Hematopoietic multipotent progenitor cell treated with erythropoietin and hydrocortisone succinate and interleukin-3 and kit ligand, for 17 days (in vitro differentiated cells): ENCODE data around the gene ERCC2.
"Not testable (repeated sequence)": the region's sequence is repeated elsewhere in the genome, so short reads cannot be mapped to it uniquely, and the experiment has no call there.

ENCODE experiments used
- DNase-seq: peaks from one replicate; pipeline ENCODE4 v3.0.0-alpha.2; 2015; ENCODE audit warnings: low spot score

The ERCC2 gene

GRCh38 chr19:45354241-45354842, 16.0 kb downstream of the ERCC2 start:
- peak; percentile 80 for DNase-seq

- peak; percentile 53 for DNase-seq
These were observed 17.2 kb downstream of the ERCC2 start for GRCh38 chr19:45352914-45353796.

GRCh38 chr19:45352471-45352870, 17.9 kb downstream of the ERCC2 start:
- DNase-seq, result no peak

DNA sequence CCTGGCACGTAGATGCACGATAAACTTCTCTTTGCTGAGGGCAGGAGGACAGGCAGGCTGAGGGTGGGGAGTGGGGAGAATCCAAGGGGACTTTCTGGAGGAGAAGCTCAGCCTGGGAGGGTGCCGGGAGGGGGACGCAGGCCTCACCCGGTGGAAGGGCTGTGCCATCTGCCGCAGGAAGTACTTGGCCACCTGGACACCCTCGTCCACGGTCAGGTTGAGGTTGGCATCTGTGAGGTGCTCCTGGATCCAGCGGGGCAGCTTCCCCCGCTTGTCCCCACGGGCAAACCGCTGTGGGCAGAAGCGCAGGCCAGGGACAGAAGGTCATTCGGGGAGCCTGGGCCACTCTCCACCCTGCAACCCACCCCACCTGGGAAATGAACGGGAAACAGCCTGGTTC, 18.3 kb downstream of the ERCC2 start:
- no peak for DNase-seq

DNA sequence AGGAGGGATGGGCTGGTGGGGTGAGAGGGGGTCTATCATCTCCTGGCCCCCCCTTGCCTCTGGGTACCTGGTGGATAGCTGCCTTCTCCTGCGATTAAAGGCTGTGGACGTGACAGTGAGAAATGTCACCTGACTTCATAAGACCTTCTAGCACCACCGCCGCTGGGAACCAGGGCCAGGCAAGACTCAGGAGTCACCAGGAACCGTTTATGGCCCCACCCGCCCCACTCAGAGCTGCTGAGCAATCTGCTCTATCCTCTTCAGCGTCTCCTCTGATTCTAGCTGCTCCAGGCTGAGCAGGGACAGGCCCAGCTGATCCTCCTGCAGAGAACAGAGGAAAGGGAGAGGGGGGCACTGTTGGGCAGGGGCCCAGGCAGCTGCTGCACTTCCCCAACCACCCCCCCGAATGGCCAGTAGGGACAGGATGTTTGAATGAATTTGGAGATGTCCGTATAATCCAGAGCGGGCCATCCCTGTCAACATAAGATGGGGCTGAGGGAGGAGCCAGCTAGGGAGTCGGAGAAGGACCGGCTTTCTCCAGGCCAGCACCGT, 18.9 kb downstream of the ERCC2 start:
- DNase-seq, result no peak

- no peak for DNase-seq
These were observed 19.8 kb downstream of the ERCC2 start for GRCh38 chr19:45350477-45351058.

DNA sequence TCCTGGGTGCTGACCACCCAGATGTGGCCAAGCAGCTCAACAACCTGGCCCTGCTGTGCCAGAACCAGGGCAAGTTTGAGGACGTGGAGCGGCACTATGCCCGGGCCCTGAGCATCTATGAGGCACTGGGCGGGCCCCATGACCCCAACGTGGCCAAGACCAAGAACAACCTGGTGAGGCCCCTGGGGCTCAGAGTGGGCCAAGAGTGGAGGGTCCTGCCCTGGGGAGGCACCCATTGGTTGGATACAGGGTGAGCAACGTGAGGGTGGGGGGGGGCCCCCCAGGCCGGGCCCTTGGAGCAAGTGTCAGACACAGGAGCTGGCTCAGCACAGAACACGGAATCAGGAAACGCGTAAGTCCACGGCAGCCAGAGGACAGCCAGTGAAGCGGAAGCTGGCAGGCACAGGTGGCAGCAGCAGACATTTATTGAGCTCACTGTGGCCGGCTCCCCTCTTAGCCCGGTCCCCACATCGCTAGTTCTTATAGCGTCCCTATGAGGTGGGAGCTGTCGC, 20.9 kb downstream of the ERCC2 start:
- DNase-seq, result no peak

GRCh38 chr19:45349126-45349415, 21.3 kb downstream of the ERCC2 start:
- DNase-seq, result no peak

DNA sequence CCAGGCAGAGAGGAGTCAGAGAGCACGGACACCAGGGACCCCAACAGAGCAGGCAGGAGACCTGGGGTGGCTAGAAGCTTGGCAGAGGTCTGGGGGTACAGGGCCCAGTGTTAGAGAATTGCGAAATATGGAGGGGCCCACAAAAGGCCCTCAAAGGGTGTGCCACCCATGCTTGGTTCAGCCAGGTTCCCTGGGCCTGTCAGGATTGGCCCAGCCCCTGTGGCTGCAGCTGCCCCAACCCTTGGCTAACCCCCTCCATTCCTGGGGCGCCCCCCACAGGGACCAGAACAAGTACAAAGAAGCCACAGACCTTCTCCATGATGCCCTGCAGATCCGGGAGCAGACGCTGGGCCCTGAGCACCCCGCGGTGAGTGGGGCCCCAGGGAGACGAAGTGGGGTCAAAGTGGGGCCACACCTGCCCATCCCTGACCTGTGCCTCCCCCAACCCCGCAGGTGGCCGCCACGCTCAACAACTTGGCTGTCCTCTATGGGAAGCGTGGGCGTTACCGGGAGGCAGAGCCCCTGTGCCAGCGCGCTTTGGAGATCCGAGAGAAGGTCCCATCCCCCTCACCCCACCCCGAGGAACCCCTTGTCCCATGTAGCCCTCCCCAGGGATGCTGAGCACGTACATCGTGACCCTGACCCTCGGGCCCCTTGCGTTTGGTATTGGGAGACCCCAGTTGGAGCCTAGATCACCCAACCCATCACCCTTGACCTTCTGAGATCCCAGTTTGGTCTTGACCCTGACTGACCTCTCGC, 21.8 kb downstream of the ERCC2 start:
- DNase-seq, result no peak

- DNase-seq, result no peak
These were observed 22.6 kb downstream of the ERCC2 start for GRCh38 chr19:45347570-45348366.

DNA sequence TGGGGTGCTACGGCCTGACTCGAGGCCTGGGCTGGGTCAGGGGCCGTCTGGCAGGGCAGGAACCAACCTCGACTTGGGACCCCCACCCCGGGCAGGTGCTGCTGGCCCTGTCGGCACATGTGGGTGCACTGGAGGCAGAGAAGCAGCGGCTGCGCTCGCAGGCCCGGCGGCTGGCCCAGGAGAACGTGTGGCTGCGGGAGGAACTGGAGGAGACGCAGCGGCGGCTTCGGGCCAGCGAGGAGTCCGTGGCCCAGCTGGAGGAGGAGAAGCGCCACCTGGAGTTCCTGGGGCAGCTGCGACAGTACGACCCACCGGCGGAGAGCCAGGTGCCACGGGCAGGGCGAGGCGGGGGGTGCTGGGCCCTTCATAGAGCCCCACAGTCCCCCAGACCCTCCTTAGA, 23.9 kb downstream of the ERCC2 start:
- DNase-seq, result no peak

DNA sequence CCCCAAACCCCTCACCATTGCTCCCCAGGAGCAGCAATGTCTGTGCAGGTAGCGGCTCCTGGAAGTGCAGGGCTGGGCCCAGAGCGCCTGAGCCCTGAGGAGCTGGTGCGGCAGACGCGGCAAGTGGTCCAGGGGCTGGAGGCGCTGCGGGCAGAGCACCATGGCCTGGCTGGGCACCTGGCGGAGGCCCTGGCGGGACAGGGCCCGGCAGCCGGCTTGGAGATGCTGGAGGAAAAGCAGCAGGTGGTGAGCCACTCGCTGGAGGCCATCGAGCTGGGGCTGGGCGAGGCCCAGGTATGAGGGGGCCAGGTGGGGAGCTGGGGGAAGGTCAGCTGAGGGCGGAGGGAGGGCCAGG, 24.9 kb downstream of the ERCC2 start:
- no peak for DNase-seq

DNA sequence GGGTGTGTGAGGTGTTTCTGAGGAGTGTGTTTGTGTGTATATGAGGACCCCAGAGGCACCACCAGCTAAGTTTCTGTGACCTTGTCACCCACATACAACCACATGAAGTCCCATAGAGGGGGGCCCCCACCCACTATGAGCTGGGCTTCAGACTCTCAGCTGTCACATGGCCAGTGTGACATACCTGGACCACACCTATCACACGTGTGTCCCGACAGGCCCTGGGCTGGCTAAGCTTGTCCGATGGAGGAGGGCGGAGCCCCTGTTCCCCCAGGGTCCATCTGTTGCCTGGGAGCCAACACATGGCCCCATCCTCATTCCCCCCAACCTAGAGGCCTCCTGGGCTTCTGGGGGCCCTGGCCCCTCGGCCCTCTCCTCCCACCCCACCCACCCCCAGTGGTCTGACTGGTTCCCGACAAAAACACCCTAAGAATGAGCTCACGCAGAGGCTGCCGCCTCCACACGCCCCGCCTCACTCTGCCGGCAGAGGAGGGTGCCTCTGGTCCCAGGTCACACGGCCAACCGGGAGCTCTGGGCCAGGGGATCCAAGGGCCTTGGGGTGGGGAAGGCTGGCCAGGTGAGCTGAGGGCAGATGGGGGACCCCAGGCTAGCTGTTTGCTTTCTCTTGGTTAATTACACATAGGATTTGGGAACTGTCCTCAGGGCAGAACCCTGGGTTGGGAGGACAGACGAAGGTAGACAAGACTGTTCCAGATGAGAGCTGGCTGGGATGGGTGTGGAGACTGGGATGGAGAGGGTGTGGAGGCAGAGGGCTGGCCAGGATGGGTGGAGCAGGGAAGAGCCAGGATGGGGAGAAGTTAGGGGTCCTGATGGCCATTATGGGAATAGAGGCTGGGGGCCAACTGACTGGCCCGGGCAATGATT, 25.5 kb downstream of the ERCC2 start:
- no peak for DNase-seq

GRCh38 chr19:45342911-45343310, 27.5 kb downstream of the ERCC2 start:
- no peak for DNase-seq

DNA sequence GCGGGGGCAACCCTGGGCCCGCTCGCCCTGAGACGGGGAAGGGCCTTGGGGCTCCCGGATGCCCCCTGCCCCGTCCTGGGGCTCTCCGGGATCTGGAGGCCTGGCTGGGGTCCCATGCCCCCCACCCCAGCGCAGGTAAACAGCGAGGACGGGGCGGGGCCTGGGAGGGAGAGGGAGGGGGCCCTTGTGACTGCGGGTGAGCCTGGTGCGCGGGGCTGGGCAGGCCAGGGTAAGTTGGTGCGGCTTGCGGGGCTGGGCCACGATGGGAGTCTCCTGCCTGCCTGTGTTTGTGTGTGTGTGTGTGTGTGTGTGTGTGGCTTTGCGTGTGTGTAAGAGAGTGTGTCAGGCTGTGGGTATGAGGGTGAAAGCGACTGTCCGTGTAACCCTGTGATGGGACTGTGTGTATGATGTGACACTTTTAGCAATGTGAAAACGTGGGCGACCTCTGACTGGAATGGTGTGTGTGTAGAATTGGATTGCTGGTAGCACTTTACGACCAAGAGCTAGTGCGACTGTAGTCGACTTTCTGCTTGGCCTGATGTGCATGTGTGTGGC, 29.4 kb downstream of the ERCC2 start:
- peak; percentile 17 for DNase-seq

DNA sequence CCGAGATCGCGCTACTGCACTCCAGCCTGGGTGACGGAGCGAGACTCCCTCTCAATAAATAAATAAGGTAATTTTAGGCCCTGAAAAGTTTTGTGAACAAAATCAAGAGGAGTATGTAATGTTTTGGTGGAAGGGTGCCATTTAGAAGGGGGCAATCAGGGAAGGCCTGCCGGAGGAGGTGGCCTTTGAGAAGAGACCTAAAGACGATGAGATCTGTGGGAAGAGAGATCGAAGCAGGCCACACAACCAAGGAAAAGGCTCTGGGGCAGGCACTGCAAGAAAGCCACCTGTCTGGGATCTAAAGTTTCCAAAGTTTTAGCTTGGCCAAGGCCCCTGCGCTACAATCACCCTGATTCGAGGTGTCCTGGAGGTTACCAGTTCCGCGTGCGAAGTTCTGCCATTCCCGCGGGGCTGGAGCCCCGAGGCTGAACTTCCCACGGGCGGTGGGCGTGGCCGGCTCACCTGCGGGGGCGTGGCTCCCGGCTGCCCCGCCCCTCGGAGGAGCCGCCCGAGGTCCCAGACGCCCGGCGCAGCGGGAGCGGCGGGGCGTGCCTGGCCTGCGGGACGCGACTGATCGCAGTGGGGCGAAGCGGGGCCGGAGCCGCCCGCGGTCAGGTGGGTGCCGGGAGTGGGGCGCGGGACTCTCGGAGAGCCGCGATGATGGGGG, 30.0 kb downstream of the ERCC2 start, which contains the start of gene KLC3:
KLC3 (plus strand) TSS at position 519 of the 667 bp plus-strand sequence. CDS start 4,792 bp downstream, outside the sequence.
- peak; percentile 73 for DNase-seq

- DNase-seq, result no peak
These were observed 30.7 kb downstream of the ERCC2 start for GRCh38 chr19:45339629-45340028.

GRCh38 chr19:45336696-45337251, 33.6 kb downstream of the ERCC2 start:
- DNase-seq, result no peak

DNA sequence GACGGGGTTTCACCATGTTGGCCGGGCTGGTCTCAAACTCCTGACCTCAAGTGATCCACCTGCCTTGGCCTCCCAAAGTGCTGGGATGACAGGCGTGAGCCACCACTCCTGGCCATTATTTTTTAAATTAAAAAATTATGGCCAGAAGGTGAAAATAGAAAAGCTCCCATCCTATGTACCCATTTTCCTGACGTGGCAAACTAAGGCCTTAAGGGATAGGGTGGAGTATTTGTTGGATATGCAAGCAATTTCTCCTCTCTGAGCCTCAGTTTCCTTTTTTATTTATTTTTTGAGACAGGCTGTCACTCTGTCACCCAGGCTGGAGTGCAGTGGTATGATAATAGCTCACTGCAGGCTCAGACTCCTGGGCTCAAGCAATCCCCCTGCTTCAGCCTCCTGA, 35.5 kb downstream of the ERCC2 start:
- not testable (repeated sequence) for DNase-seq
